ENCODE measurements around the gene CCNE1.

CCNE1 gene

GRCh38 chr19:29807178-29807577 is 4.6 kb upstream of the CCNE1 start:
- DNase-seq (ENCODE audit: low read depth), result no peak
- no peak overlapping the region for H3K4me3 ChIP-seq (replicated peaks; ENCODE audit: low read depth, low read length)
- TF ChIP-seq CTCF (IDR thresholded peaks at IDR 0.05; ENCODE audit: low read length, missing control alignments), result no peak

- TF ChIP-seq CTCF (IDR thresholded peaks at IDR 0.05; ENCODE audit: low read length, missing control alignments), result no peak
- DNase-seq (ENCODE audit: low read depth), result no peak
- H3K4me3 ChIP-seq (replicated peaks; ENCODE audit: low read depth, low read length), result no peak overlapping the region
These were observed 3.9 kb upstream of the CCNE1 start for GRCh38 chr19:29807870-29808405.

GRCh38 chr19:29809795-29810503 is 1.8 kb upstream of the CCNE1 start:
- DNase-seq (ENCODE audit: low read depth), result no peak
- H3K4me3 ChIP-seq (replicated peaks; ENCODE audit: low read depth, low read length), result no peak overlapping the region
- TF ChIP-seq CTCF (IDR thresholded peaks at IDR 0.05; ENCODE audit: low read length, missing control alignments), result no peak

GRCh38 chr19:29810504-29810871 is 1.3 kb upstream of the CCNE1 start:
- no peak for TF ChIP-seq CTCF (IDR thresholded peaks at IDR 0.05; ENCODE audit: low read length, missing control alignments)
- H3K4me3 ChIP-seq (replicated peaks; ENCODE audit: low read depth, low read length), result no peak overlapping the region
- no peak for DNase-seq (ENCODE audit: low read depth)

- peak overlapping the region; percentile 43 for H3K4me3 ChIP-seq (replicated peaks; ENCODE audit: low read depth, low read length)
- no peak for TF ChIP-seq CTCF (IDR thresholded peaks at IDR 0.05; ENCODE audit: low read length, missing control alignments)
- DNase-seq (ENCODE audit: low read depth), result no peak
These were observed 489 bp downstream of the CCNE1 start for GRCh38 chr19:29812080-29812880.

- H3K4me3 ChIP-seq (replicated peaks; ENCODE audit: low read depth, low read length), result peak overlapping the region; percentile 43
- TF ChIP-seq CTCF (IDR thresholded peaks at IDR 0.05; ENCODE audit: low read length, missing control alignments), result no peak
- no peak for DNase-seq (ENCODE audit: low read depth)
These were observed 1.1 kb downstream of the CCNE1 start for GRCh38 chr19:29812881-29813275.
